ENCODE measurements around the gene GCGR. TPM values are rescaled to one million over a fixed set of nuclear protein-coding genes. Genes with fewer than 3 reads are reported as not detected.

Gene GCGR
- total RNA-seq, 1 donor from 2014 or later, result not detected

DNA sequence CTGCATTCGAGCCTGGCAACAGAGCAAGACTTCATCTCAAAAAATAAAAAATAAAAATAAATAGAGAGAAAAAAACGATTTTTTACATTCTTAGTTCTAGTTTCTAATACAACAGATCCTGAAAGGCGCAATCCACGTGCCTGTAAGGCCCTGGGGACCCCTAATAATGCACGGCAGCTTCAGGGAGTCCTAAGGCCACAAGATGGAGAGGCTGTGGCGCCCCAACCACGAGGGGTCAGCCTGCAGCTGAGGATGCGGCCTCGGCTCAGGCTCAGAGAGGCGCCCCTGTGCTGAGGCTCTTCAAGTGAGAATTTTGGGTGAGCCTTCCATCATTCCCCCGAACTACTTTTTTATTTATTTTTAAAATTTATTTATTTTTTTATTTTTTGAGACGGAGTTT is 45.5 kb downstream of the GCGR start:
- no peak for DNase-seq

DNA sequence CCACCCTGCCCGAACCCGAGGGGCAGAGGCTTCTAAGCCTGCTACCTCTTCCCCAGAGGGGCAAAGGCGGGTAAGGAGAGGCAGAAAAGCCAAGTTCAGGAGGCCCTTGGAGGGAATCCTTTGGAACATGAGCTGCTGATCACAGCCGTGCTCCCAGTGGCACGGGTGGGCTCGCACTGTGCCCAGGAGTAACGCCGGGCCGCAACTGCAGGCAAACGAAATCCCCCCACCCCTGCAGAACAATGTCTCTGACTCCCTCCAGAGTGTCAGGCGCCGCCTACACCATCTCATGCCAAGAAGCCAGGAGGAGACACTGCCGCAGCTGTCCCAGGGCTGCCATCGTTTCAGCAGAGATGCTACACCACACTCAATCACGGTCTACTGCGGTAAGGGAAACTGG is 47.5 kb downstream of the GCGR start:
- no peak for DNase-seq

DNA sequence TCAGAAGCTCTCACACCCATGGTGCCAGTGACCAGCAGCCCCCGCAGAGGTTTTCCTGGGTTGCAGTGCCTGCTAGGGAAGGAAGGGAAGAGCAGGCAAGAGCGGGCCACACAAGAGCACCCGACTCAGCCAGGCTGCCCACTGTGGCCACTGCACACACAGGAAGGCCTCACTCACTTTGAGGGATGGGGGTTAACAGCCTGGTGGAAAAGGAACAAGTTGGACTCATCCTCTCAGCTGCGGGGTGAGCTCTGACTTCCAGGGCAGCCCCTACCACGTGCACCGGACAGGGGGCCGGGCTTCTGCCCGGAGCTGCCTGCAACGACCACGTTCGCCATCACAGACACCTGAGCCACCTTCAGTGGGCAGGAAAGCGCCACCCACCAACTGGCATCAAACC is 48.3 kb downstream of the GCGR start:
- no peak for DNase-seq

DNA sequence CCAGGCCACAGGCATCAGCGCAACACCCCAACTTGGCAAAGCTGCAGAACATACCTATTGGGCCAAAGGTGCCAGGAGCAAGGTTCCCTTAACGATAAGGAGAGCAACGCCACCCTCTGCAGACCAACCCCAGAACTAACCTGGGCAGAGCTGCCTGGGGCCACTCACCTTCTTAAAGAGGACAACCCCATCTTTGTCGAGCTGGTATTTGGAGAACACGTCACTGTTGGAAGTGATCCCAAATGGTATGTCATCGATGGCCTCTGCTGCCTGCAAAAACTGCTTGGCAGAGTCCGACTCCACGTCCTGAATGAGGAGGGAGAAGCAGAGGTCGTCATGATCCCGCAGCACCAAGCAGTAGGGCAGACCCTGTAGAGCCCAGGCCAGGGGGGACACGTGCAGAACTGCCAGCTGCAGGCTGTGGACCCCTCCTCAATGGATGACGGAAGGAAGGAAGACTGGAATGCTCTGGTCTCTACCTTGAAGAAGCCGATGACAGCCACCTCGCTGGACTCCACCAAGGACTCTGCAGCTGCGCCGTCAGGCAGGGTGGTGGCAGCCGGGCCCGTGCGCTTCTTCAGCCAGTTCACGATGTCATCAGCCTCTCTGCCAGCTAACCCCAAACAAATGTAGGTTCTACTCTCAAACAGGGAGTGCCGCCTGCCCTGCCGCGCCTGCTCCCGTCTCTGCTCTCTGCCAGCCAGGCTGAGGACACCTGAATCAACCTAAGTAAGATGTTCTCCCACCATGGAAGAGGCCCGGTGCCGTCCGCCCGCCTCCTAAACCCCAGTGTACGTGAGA is 51.2 kb downstream of the GCGR start:
- DNase-seq, result no peak

DNA sequence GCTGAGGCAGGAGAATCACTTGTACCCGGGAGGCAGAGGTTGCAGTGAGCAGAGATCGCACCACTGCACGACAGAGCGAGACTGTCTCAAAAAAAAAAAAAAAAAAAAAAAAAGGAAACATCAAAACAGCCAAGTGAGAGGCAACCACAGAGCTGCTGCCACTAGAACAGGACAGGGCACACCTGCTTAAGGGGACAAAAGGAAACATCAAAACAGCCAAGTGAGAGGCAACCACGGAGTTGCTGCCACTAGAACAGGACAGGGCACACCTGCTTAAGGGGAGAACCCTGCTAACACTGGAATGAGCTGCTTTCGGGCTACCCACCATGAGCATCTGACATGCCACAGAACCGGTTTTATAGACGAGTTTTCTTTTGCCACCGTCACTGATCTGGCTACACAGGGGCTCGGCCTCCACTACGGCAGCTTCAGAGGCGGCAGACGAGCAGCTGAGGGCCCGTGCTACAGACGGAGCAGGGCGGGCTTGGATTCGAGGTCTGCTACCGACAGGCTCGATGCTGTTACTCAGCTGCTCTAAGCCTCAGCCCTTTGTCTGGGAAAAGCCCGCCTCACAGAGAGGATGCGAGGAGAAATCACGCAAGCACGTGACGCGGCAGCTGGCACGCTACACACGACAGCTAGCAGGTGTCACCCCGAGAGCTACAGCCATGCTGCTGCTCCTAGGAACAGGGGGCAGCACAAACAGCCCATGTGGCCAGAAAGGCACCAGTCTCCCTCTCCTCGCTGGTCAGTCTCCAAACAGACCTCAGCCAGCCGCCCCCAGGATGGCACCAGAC is 54.4 kb downstream of the GCGR start:
- no peak for DNase-seq

DNA sequence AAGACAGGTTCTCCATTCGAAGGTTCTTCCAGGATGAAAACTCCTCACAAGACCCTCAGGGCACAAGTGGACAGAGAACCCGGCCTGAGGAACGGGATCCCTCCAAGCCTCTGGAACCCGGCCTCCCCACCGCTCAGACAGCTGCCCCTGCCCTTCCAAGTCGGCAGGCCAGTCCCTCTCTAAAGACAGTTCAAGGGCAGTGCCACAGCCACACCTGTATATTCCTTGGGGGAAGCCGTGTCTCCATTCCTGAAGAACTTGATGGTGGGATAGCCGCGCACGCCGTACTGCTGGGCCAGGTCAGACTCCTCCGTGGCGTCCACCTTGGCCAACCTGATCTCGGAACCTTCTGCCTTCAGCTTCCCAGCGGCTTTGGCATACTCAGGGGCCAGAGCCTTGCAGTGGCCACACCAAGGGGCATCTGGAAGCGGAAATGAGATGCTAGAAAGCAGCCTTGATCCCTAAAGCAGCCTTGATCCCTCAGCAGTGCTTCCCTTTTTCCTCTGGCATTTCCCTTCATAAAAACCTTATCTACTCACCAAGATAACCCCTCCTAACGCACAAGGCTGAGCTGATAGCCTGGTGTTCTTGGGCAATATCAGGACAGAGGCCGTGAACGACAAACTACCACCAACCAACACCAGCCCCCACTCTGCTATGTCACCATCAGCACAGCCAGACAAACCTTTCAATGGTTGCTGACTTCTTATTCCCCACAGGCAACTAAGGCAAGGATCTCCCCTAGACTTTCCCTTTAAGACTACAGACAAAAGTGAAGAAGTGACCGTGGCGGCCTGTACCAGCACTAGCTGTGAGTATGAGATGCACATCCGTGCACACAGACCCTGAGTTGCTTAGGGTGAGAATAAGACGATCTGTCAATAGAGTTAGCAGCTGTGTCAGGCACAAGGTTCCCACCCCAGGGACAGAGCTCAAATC is 55.3 kb downstream of the GCGR start:
- no peak for DNase-seq

DNA sequence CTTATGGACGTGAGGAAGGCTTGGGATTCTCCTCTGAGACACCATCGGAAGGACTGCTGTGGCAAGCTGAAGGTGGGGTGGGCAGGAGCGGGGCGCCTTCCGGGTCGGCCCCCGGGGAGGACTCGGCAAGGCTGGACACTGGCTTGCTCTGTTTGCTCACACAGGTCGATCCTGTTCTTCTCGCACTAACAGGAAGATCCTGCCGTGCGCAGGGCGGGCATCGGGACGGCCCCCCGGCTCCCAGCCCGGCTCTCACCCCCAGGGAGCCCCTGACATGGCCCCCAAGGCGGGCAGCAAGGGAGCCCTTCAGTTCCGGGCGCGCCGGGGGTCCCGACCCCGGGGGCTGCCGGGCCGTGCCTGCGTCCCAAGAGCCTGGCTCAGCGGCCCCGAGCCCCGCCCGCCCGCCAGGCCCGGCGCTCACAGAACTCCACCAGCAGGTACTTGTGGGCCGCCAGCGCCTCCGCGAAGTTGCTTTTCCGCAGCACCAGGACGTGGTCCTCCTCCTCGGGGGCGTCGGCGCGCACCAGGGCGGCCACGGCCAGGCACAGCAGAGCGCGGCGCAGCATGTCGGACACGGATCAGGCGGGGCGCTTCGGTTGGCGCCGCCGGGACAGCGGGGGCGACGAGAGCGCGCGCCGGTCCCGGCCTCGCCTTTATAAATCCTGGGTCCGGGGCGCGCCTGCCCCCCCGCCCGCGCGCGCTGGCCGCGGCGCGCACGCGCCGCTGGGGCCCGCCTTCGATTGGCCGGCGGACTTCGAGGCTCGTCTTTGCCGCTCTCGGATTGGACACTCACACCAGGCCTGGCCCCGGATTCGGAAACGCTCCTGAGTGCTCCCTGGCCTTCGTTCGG is 56.2 kb downstream of the GCGR start, which contains the start of gene P4HB:
P4HB (minus strand) TSS at position 630 of the 850 bp plus-strand sequence; CDS start at position 566, 64 bp downstream.
- DNase-seq, result no peak

GRCh38 chr17:81860756-81861568 is 57.0 kb downstream of the GCGR start:
- peak; percentile 100 for DNase-seq

DNA sequence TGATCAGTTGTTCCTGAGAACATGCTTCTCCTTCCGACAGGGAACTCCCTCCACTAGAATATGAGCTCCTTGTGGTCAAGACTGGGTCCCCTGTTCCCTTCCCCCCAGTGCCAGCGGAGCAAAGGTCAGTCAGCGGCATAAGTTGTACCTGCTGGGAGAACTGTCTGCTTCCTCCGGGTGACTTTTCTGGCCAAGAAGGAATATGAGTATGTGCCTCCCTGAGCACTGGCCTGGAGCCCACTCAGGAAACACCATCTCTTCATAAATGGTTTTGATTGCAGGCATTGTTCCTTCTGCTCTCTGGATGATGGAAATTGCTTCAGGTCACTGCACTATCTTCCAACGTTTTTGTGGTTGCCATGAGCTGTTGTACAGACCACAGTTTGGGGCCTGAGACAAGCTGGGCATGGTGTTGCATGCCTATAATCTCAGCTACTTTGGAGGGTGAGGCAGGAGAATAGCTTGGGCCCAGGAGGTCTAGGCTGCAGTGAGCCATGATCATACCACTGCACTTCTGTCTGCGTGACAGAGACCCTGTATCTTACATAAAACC is 59.2 kb downstream of the GCGR start:
- no peak for DNase-seq

Other genes starting within 250 kb of the GCGR start
- gene NPLOC4, start 167.0 kb upstream of the GCGR start, total RNA-seq, result 35.4 TPM
- gene TSPAN10, start 167.0 kb upstream of the GCGR start, total RNA-seq, result 1.2 TPM
- 0.49 TPM for gene PDE6G, start 147.6 kb upstream of the GCGR start, total RNA-seq
- gene OXLD1, start 137.5 kb upstream of the GCGR start, total RNA-seq, result 8.5 TPM
- 5.9 TPM for gene CCDC137, start 137.4 kb upstream of the GCGR start, total RNA-seq
- gene ARL16, start 120.4 kb upstream of the GCGR start, total RNA-seq, result 32.1 TPM
- gene HGS, start 120.1 kb upstream of the GCGR start, total RNA-seq, result 36.6 TPM
- gene MRPL12, start 100.8 kb upstream of the GCGR start, total RNA-seq, result 9.2 TPM
- gene SLC25A10, start 91.9 kb upstream of the GCGR start, total RNA-seq, result 7.1 TPM
- gene MCRIP1, start 29.1 kb downstream of the GCGR start, total RNA-seq, result 35.6 TPM
- gene PPP1R27, start 30.9 kb downstream of the GCGR start, total RNA-seq, result 10.0 TPM
- gene P4HB, start 56.4 kb downstream of the GCGR start, total RNA-seq, result 208 TPM
- 51.6 TPM for gene ARHGDIA, start 67.2 kb downstream of the GCGR start, total RNA-seq
- gene ALYREF, start 87.4 kb downstream of the GCGR start, total RNA-seq, result 67.6 TPM
- gene ANAPC11, start 87.6 kb downstream of the GCGR start, total RNA-seq, result 60.1 TPM
- 0.59 TPM for gene NPB, start 98.1 kb downstream of the GCGR start, total RNA-seq
- 18.6 TPM for gene PCYT2, start 107.2 kb downstream of the GCGR start, total RNA-seq
- 12.6 TPM for gene SIRT7, start 114.0 kb downstream of the GCGR start, total RNA-seq
- 8.1 TPM for gene MAFG, start 123.6 kb downstream of the GCGR start, total RNA-seq
- 49.4 TPM for gene PYCR1, start 133.2 kb downstream of the GCGR start, total RNA-seq
- 3.2 TPM for gene MYADML2, start 143.1 kb downstream of the GCGR start, total RNA-seq
- 1.7 TPM for gene NOTUM, start 157.0 kb downstream of the GCGR start, total RNA-seq
- gene ASPSCR1, start 173.5 kb downstream of the GCGR start, total RNA-seq, result 19.2 TPM
- 19.7 TPM for gene CENPX, start 218.7 kb downstream of the GCGR start, total RNA-seq
- 8.6 TPM for gene LRRC45, start 219.2 kb downstream of the GCGR start, total RNA-seq
- gene RAC3, start 227.5 kb downstream of the GCGR start, total RNA-seq, result 15.6 TPM
- gene DCXR, start 233.5 kb downstream of the GCGR start, total RNA-seq, result 33.4 TPM
- gene RFNG, start 247.7 kb downstream of the GCGR start, total RNA-seq, result 19.3 TPM
- 35.5 TPM for gene GPS1, start 247.7 kb downstream of the GCGR start, total RNA-seq

All from skin of body (tissue), 2 donors.